ENCODE measurements around the gene FLRT1.

FLRT1 gene

GRCh38 chr11:64025205-64025604 lies 10.5 kb upstream of the FLRT1 start:
- H3K4me3 ChIP-seq (ENCODE audit: low read depth, low read length), result no peak overlapping the region
- no peak for TF ChIP-seq CTCF (IDR thresholded peaks at IDR 0.05; ENCODE audit: insufficient read depth, low read depth, low read length, missing control alignments)
- DNase-seq (ENCODE audit: low read depth), result no peak

DNA sequence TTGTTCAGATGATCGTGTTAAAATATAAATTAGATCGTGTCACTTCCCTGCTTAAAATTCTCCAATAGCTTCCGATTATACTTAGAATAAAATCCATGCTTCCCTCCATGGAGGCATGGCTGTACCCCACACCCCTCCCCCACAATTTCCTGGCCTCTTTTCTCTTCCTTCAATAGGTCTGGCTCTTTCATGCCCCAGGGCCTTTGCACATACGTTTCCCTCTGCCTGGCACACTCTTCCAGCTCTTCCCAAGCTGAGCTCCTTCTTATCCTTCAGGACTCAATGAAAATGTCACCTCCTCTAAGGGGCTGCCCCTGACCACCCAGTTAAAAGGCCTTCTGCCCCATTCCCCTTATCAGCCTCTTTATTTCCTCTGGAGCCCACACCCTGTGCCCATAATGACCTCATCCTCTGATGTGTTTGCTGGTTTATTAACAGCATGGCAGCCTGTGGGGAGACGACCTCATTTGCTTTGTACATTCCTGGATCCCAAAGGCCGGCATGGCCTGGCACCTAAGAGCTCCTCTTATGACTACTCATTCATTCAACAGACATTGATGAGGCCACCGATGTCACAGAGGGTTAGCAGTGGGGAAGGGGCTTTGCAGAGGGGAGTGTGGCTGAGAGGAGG lies 9.0 kb upstream of the FLRT1 start:
- TF ChIP-seq CTCF (IDR thresholded peaks at IDR 0.05; ENCODE audit: insufficient read depth, low read depth, low read length, missing control alignments), result no peak
- DNase-seq (ENCODE audit: low read depth), result no peak
- no peak overlapping the region for H3K4me3 ChIP-seq (ENCODE audit: low read depth, low read length)

DNA sequence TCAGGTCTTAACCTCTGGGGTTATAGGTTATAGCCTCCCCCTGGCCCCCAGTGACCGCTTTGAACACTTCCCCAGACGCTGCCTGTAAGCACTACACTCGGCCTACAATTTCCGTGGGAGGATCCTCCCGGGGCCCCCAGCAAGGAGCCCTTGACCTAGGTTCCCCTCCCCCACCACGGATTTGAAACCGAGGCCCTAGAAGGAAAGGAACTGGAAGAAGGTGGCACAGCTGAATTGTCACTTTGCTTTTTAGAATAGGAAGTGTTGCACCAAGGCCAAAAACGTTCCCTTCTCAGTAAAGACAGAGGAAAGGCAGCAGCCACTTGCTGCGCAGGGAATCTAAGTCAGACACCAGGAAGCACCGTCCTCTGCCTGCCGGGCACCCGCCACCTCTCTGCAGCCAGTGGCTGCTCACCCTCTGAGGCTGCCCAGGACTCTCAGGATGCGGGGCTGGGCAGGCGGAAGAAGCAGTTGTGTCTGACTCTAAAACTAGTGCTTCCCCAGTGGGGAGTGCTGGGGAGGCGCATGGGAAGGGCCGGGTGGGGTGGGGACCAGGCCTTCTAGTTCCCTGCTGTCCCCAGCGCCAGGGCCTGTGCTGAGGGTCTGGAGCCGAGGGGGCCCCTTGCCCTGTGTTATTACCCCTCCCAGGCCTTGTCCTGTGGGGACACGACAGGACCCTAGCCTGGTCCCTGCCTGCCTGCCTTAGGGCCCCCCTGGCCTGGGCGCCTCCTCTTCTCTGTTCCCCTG lies 7.9 kb upstream of the FLRT1 start:
- no peak for TF ChIP-seq CTCF (IDR thresholded peaks at IDR 0.05; ENCODE audit: insufficient read depth, low read depth, low read length, missing control alignments)
- no peak for DNase-seq (ENCODE audit: low read depth)
- H3K4me3 ChIP-seq (ENCODE audit: low read depth, low read length), result no peak overlapping the region

DNA sequence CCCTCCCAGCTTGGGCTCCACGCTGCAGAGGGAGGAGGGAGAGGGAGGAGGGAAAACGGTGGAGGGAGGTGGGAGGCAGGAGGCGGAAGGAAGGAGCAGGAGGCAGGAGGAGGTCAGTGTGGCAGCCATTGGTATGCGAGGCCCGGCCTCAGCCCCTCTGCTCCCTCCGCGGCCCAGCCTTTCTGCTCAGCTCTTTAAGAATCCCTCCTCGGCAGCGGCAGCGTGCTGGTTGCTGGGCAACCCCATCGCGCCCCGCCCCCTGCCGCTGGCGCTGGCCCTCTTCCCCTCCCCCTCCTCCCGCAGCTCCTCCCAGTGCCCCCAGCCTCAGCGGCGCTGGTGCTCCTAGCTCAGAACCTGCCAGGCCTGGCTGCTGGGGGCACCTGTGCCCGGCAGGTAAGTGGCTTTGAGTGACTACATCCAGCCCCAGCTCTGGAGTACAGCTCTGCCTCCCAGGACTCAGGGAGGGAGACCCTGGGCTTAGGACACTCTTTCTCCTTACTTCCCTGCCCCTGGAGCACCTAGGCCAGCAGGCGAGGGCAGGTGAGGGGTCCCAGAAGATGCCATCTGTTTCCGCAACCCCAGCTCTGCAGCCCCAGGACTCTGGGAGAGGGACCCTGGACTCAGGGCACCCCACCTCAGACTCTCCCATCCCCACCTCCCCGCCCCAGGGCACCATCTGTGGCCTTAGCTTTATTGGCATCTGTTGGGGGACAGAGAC lies 7.2 kb upstream of the FLRT1 start:
- TF ChIP-seq CTCF (IDR thresholded peaks at IDR 0.05; ENCODE audit: insufficient read depth, low read depth, low read length, missing control alignments), result no peak
- no peak for DNase-seq (ENCODE audit: low read depth)
- H3K4me3 ChIP-seq (ENCODE audit: low read depth, low read length), result no peak overlapping the region

DNA sequence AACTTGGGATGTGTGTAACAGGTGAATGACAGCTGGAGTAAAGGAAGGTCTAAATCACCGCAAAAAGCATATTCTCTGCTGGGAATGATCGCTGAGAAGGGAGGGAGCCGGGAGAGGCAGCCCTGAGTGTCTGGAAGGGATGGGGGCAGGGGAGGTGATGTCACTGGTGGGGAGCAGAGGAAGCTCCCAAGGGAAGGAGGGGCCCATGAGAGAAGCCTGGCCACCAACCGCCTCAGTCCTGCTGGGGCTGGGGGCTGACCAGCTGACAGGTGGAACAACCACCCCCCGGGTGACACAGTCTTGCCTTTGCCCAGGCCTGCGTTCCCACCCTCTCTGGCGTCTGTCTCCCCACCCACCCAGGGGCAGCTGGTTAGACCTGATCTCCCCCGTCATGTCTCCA lies 6.0 kb upstream of the FLRT1 start:
- no peak for TF ChIP-seq CTCF (IDR thresholded peaks at IDR 0.05; ENCODE audit: insufficient read depth, low read depth, low read length, missing control alignments)
- DNase-seq (ENCODE audit: low read depth), result no peak
- H3K4me3 ChIP-seq (ENCODE audit: low read depth, low read length), result no peak overlapping the region

DNA sequence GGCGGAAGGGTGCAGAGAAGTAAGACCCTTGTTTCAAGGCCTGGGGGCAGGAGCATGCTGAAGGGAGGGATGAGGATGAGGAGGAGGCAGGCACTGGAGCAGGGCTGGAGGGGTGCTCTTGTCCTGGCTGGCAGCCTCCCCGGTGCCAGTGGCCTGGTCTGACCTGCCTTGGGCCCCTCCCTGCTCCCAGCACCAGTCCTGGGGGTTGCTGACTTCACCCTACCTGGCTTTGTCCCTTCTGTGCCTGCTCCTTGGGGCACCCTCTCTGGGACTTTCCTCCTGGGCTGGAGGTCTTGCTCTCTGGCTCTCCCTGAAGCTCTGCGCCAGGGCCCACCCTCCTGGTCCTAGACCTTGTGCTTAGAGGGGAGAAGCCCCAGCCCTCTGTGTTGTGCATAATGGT lies 4.7 kb upstream of the FLRT1 start:
- no peak for TF ChIP-seq CTCF (IDR thresholded peaks at IDR 0.05; ENCODE audit: insufficient read depth, low read depth, low read length, missing control alignments)

More for the DNA sequence above, 4.7 kb upstream of the FLRT1 start:
- no peak for DNase-seq (ENCODE audit: low read depth)
- no peak overlapping the region for H3K4me3 ChIP-seq (ENCODE audit: low read depth, low read length)

Data from GM12865 (cell line).